Measurements from ENCODE around the gene KCNQ1.

DNA sequence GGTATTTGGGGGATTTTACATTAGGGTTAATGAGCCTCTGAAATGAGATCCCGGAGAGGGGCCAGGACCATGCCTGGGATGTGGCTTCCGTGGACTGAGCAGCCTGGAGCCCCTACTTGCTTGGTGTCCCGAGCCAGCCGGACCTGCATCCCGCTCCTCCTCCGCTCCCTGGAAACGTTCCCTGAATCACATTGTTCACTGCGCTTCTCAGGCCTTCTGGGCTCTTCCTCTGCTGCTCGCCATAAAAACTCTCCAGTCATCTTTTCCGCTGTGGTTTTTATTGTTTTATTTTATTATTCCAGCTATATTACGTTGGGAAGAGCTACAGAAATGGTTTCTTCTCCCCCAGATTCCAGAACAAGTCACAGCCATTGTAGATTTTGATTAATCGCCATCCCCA, 268.3 kb downstream of the KCNQ1 start:
- TF ChIP-seq POLR2A (IDR thresholded peaks at IDR 0.05; ENCODE audit: low read length) (no peak), GATA1 (IDR thresholded peaks at IDR 0.05; ENCODE audit: low read depth, low read length) (no peak)
